GM21367 (cell line): Measurements from ENCODE around the gene DSTYK.

Experiments
- ATAC-seq: cut with Tn5 transposase; IDR thresholded peaks from one replicate; pipeline ENCODE4 v1.9.1; 2021; ENCODE audit not compliant: unreplicated experiment

DSTYK gene

GRCh38 chr1:205211169-205211838 is at the start of gene DSTYK:
DSTYK (minus strand) TSS chr1:205211702; CDS start chr1:205211535, 167 bp downstream.
- peak; percentile 83 for ATAC-seq

- ATAC-seq = no peak
Measured at GRCh38 chr1:205259998-205260397, 48.5 kb upstream of the DSTYK start.

- ATAC-seq = no peak
Measured at GRCh38 chr1:205259324-205259832, 47.9 kb upstream of the DSTYK start.

- ATAC-seq = no peak
Measured at GRCh38 chr1:205258719-205259118, 47.2 kb upstream of the DSTYK start.

GRCh38 chr1:205258261-205258691 is 46.8 kb upstream of the DSTYK start:
- no peak for ATAC-seq

GRCh38 chr1:205257735-205258134 is 46.2 kb upstream of the DSTYK start:
- ATAC-seq = no peak

- ATAC-seq = no peak
Measured at GRCh38 chr1:205256951-205257625, 45.6 kb upstream of the DSTYK start.

GRCh38 chr1:205255941-205256780 is 44.7 kb upstream of the DSTYK start:
- peak; percentile 49 for ATAC-seq

- ATAC-seq = no peak
Measured at GRCh38 chr1:205251576-205251975, 40.1 kb upstream of the DSTYK start.

- no peak for ATAC-seq
Measured at GRCh38 chr1:205250699-205251098, 39.2 kb upstream of the DSTYK start.

- no peak for ATAC-seq
Measured at GRCh38 chr1:205249651-205250050, 38.1 kb upstream of the DSTYK start.

- ATAC-seq = no peak
Measured at GRCh38 chr1:205248793-205249601, 37.5 kb upstream of the DSTYK start.

- ATAC-seq = no peak
Measured at GRCh38 chr1:205247130-205247921, 35.8 kb upstream of the DSTYK start.

- ATAC-seq = no peak
Measured at GRCh38 chr1:205246351-205247119, 35.0 kb upstream of the DSTYK start.

- no peak for ATAC-seq
Measured at GRCh38 chr1:205245096-205245495, 33.6 kb upstream of the DSTYK start.

- ATAC-seq = no peak
Measured at GRCh38 chr1:205244384-205244783, 32.9 kb upstream of the DSTYK start.

GRCh38 chr1:205243350-205244191 is 32.1 kb upstream of the DSTYK start:
- no peak for ATAC-seq

GRCh38 chr1:205241366-205242030 is 30.0 kb upstream of the DSTYK start:
- no peak for ATAC-seq
